Tibial nerve (tissue), 3 donors: ENCODE data around the gene UMOD.

ENCODE experiments used
- POLR2A ChIP-seq, 2 donors: fragments of 450-650 bp; IDR thresholded peaks; one replicate each; pipeline ENCODE4 v1.6.1; 2017; ENCODE audit warnings: antibody characterized with exemption in 2 of 2, mild to moderate bottlenecking in 2 of 2, moderate library complexity in 2 of 2
- TF ChIP-seq, protein P1 (sequence below), 5 experiments: fragments of 200-600 bp in 3 of 5; fragments of 450-650 bp in 2 of 5; sonication (generic) in 3 of 5; IDR thresholded peaks; one replicate each; pipeline ENCODE4 v1.5.1; 2016 to 2019; ENCODE audit warnings: antibody characterized with exemption in 5 of 5, mild to moderate bottlenecking in 3 of 5, moderate library complexity in 2 of 5

GRCh38 chr16:20298452-20298851 is 54.1 kb downstream of the UMOD start:
- TF ChIP-seq POLR2A (IDR thresholded peaks at IDR 0.05): no peak
- TF ChIP-seq, protein P1, sequence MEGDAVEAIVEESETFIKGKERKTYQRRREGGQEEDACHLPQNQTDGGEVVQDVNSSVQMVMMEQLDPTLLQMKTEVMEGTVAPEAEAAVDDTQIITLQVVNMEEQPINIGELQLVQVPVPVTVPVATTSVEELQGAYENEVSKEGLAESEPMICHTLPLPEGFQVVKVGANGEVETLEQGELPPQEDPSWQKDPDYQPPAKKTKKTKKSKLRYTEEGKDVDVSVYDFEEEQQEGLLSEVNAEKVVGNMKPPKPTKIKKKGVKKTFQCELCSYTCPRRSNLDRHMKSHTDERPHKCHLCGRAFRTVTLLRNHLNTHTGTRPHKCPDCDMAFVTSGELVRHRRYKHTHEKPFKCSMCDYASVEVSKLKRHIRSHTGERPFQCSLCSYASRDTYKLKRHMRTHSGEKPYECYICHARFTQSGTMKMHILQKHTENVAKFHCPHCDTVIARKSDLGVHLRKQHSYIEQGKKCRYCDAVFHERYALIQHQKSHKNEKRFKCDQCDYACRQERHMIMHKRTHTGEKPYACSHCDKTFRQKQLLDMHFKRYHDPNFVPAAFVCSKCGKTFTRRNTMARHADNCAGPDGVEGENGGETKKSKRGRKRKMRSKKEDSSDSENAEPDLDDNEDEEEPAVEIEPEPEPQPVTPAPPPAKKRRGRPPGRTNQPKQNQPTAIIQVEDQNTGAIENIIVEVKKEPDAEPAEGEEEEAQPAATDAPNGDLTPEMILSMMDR (IDR thresholded peaks at IDR 0.05): no peak
